Airway epithelial cell (primary cell): ENCODE data around the gene TUB. TPM values are rescaled to one million over a fixed set of nuclear protein-coding genes. Genes with fewer than 3 reads are reported as not detected.

Experiments used
- total RNA-seq: library from RNA; depleted of rRNA; stranded (reverse); fragments of >200 nt; gene quantifications from 2 replicates; pipeline ENCODE4 v1.2.3, GENCODE V29; 2015

TUB gene, protein sequence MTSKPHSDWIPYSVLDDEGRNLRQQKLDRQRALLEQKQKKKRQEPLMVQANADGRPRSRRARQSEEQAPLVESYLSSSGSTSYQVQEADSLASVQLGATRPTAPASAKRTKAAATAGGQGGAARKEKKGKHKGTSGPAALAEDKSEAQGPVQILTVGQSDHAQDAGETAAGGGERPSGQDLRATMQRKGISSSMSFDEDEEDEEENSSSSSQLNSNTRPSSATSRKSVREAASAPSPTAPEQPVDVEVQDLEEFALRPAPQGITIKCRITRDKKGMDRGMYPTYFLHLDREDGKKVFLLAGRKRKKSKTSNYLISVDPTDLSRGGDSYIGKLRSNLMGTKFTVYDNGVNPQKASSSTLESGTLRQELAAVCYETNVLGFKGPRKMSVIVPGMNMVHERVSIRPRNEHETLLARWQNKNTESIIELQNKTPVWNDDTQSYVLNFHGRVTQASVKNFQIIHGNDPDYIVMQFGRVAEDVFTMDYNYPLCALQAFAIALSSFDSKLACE
- total RNA-seq = 0.51 and 1.3 TPM in 2 replicates

DNA sequence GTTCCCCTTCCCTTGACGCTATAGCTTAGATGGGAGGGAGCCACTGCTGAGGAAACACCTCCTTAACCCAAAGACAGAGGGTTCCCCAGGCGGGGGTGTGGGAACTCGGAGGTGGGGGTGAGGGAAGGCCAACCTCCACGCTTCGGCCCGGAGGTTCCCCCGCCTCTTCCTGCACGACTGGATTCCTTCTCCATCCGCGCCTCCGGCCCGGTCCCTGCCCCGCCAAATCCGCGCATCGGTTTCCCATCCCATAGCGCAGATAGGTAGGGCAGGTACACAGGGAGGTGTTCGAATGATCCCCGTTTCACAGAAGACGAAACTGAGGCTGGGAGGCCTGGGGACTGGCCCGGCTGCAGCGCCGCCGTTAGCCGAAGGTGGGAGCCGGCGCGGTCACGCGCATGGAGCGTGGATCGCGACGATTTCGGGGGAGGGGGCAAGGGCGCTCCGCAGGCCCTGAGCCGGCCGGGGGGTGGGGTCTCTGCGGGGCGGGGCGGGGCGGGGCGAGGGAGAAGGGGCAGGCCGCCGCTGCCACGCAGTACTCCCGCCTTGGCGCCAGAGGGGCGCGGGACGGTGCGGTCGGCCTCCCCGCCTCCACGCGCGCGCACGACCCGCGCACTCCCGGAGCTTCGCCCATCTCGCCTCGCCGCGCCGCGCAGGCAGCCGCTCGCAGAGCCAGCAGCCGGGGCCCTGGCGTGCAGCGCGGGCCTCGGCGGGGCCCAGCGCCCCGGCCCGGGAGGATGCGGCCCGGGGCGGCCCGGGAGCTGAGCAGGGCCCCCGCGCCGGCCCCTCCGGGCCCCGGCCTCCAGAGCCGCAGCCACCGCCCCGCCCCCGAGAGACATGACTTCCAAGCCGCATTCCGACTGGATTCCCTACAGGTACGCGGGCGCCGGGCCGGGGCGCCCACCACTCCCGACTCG, at the start of gene TUB:
Gene TUB, plus strand, starts transcription at position 538 of the 917 bp plus-strand sequence. Its CDS starts 300 bp downstream, at position 838.

Other genes with a start within 250 kb of the TUB start
- gene OR10A6, start 149.9 kb upstream of the TUB start, total RNA-seq = not detected in 2 replicates
- gene OR10A3, start 139.5 kb upstream of the TUB start, total RNA-seq = 0.05 TPM in 1 of 2 replicates, not detected in the other
- 0.28 and 0.71 TPM in 2 replicates for gene NLRP10, start 115.8 kb upstream of the TUB start, total RNA-seq
- gene EIF3F, start 93.9 kb upstream of the TUB start, total RNA-seq = 346 and 350 TPM in 2 replicates
- 0.14 and 0.23 TPM in 2 replicates for gene RIC3, start 87.8 kb downstream of the TUB start, total RNA-seq
- not detected in 2 replicates for gene LMO1, start 182.7 kb downstream of the TUB start, total RNA-seq